Stimulated activated CD4-positive, alpha-beta T cell treated with anti-CD3 and anti-CD28 coated beads, Interleukin-2, amount 100 ng/mL, for 4 hours (primary cell): Measurements from ENCODE around the gene OARD1.
"Not testable (repeated sequence)": the region's sequence is repeated elsewhere in the genome, so short reads cannot be mapped to it uniquely, and the experiment has no call there.

Experiments
- DNase-seq: peaks from one replicate; pipeline ENCODE4 v3.0.0-alpha.2; 2020; ENCODE audit warnings: low read depth

OARD1 gene

GRCh38 chr6:41025966-41026530 lies 46.1 kb downstream of the OARD1 start:
- DNase-seq = no peak

GRCh38 chr6:41023114-41023513 lies 49.0 kb downstream of the OARD1 start:
- no peak for DNase-seq

GRCh38 chr6:41022294-41022693 lies 49.9 kb downstream of the OARD1 start:
- no peak for DNase-seq

- DNase-seq = no peak
Observed at GRCh38 chr6:41021832-41022231, 50.3 kb downstream of the OARD1 start.

GRCh38 chr6:41017663-41018062 lies 54.5 kb downstream of the OARD1 start:
- no peak for DNase-seq

- not testable (repeated sequence) for DNase-seq
Observed at GRCh38 chr6:41015860-41016259, 56.3 kb downstream of the OARD1 start.

GRCh38 chr6:41014780-41015179 lies 57.4 kb downstream of the OARD1 start:
- DNase-seq = no peak
